GM19438 (cell line): Measurements from ENCODE around the gene CTDP1.
"Not testable (repeated sequence)": the region's sequence is repeated elsewhere in the genome, so short reads cannot be mapped to it uniquely, and the experiment has no call there.

Experiments
- ATAC-seq: cut with Tn5 transposase; IDR thresholded peaks from one replicate; pipeline ENCODE4 v1.9.1; 2021; ENCODE audit warnings: low read depth; ENCODE audit not compliant: unreplicated experiment

The CTDP1 gene

DNA sequence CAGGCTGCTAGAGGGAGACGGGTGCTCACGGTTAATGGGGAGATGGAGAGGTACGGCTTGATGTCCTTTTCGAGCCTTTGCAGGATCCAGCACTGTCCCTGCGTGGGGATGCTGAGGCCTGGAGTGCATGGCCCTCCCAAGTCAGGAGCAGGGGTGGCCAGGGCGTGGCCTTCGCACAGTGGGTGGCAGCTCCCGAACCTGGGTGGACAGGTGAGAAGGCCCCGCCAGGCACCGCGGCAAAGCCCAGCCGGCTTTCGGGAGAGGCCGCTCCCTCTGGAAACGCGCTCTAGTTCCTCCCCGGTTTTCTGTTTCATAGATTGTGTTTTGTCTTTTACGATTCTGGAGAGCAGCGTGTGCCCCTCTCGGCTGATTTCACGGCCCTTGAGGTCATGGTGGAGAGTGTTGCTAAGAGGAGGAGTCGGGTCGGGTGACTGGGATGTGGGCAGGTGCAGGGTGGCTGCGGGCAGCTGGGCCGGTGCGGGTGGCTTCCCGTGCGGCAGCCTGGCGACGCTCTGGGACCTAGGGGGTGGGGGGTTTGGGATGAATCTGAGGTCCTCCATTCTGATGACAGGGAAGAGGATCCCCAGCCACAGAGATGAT is 39.4 kb downstream of the CTDP1 start:
- ATAC-seq: no peak

- not testable (repeated sequence) for ATAC-seq
Measured at GRCh38 chr18:79719478-79720358, 40.1 kb downstream of the CTDP1 start.

- ATAC-seq: no peak
Measured at GRCh38 chr18:79720359-79720733, 40.7 kb downstream of the CTDP1 start.

DNA sequence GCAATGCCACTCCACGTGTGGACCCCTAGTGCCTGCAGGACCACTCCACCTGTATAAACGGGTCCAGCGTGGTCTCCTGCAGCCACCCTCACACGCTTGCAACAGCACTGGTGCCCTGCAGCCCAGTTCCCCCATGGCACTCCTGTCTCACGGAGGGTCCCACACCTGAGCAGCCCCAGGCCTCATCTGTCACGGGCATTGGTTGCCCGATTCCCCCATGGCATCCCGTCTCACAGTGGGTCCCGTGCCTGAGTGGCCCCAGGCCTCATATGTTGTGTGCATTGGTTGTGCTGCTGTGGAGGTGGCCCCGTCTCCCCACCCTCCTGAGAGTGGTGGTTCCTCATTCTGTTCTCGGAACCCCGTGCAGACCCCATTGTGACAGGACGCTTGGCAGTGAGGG is 43.4 kb downstream of the CTDP1 start:
- ATAC-seq: no peak

- ATAC-seq: no peak
Measured at GRCh38 chr18:79723628-79724027, 44.0 kb downstream of the CTDP1 start.

DNA sequence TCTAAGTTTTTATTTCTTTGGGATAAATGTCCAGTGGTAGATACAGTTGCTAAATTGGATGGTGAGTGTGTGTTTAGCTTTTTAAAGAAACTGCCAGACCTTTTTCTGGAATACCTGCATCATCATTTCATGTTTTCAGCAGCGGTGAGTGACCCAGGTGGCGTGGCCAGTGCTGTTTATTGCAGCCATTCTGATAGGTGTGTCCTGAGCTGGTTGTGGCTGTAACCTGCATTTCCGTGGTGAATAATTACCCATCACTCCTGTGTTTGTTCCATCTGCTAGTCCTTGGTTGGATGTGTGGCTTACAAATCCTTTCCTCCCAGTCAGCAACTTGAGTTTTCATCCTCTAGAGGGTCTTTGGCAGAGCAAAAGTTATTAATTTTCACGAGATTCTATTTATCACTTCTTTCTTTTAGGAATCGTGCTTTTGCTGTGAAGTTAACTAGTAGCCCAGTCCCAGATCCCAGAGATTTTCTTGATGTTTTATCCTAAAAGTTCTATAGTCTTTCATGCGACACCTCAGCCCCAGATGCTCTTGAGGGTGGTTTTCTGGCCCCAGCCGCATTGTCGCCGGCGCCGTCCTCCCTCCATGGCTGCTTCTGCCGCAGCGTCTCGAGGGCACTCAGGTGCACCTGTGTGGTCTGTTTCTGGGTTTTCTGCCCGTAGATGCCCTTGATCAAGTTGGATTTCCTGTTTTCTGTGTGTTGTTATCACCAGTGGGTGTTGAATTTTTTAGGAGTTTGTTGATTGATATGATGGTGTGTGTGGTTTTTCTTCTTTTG is 44.9 kb downstream of the CTDP1 start:
- ATAC-seq: no peak

DNA sequence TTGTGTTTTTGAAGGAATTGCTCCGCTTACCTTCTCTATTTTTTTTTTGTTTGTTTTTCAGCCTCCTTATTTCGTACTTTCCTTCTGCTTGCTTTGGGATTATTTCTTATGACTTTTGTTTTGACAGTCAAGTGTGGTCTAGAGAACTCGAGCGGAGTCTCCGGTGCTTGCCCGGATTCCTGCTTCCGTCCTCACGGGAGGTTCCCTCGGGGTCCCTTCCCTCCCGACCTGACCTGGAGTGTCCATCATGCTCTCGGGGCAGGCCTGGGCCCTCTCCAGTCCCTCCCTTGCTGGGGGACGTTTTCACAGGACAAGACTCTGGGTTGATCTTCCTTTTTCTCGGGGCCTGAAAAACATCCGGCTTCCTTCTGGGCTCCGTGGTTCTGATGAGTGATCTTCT is 45.9 kb downstream of the CTDP1 start:
- no peak for ATAC-seq

DNA sequence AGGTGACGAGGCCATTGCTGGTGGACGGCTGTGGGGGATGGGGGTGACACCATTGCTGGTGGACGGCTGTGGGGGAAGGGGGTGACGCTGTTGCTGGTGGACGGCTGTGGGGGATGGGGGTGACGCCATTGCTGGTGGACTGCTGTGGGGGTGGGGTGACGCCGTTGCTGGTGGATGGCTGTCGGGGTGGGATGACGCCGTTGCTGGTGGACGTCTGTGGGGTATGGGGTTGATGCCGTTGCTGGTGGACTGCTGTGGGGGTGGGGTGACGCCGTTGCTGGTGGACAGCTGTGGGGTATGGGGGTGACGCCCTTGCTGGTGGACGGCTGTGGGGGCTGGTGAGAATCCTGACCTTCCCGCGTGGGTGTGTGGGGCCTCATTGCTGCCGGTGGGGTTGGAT is 47.1 kb downstream of the CTDP1 start:
- no peak for ATAC-seq

DNA sequence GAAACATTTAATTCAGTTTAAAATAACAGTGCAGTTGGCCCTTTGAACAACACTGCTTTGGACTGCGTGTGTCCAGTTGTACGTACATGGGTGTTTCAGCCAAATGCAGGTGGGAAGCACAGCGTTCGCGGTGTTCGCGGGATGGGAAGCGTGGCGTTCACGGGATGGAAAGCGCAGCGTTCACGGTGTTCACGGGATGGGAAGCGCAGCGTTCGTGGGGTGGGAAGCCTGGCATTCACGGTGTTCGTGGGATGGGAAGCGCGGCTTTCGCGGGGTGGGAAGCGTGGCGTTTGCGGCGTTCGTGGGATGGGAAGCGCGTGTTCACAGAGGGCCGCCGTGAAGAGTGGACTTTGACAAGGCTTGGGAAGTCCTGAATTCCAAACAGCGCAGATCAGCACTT is 47.6 kb downstream of the CTDP1 start:
- ATAC-seq: no peak

- no peak for ATAC-seq
Measured at GRCh38 chr18:79728931-79729586, 49.5 kb downstream of the CTDP1 start.

DNA sequence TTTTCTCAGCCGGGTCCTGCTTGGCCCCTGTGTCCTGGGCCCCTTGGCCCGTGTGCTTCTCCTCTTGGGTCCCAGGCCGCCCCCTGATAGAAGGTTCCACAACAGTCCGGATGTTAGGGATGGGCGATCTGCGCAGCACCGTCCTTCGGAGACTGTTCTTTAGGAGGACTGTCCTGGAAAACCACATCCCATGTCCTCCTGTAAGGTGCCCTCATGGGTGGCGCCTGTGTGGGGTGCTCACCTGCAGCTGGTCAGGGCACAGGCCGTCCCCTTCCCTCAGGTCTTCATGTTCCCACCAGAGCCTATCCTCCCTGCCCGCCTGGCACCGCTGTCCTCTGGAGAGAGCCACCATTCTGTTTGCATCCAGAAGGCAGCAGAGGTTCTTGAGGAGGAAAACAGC is 50.0 kb downstream of the CTDP1 start:
- ATAC-seq: no peak

DNA sequence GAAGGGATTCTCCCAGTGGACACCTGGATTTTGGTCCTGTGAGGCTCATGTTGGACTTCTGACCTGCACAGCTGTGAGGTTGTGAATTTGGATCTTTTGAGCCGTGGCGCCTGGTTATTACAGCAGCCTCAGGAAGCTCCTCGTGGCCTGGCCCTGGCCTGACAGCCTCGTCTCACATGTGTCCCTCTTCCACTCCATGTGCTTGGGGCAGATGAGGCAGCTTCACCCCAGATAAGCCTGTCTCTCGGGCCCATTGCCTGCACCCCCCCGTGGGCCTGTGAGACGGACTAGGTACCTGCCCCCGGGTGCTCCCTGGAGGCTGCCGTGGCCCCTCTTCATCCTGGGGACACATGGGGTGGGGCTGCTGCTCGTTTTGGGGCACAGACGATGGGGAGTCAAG is 51.2 kb downstream of the CTDP1 start:
- ATAC-seq: no peak

GRCh38 chr18:79731881-79732720 is 52.5 kb downstream of the CTDP1 start:
- not testable (repeated sequence) for ATAC-seq

DNA sequence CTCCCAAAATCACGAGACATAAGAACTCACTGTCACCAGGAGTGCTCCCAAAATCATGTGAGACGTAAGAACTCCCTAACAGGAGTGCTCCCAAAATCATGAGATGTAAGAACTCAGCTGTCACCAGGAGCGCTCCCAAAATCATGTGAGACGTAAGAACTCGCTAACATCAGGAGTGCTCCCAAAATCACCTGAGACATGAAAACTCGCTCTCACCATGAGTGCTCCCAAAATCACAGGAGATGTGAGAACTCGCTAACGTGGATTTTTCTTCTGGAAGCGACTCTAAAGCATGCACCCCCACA is 53.1 kb downstream of the CTDP1 start:
- ATAC-seq: no peak

DNA sequence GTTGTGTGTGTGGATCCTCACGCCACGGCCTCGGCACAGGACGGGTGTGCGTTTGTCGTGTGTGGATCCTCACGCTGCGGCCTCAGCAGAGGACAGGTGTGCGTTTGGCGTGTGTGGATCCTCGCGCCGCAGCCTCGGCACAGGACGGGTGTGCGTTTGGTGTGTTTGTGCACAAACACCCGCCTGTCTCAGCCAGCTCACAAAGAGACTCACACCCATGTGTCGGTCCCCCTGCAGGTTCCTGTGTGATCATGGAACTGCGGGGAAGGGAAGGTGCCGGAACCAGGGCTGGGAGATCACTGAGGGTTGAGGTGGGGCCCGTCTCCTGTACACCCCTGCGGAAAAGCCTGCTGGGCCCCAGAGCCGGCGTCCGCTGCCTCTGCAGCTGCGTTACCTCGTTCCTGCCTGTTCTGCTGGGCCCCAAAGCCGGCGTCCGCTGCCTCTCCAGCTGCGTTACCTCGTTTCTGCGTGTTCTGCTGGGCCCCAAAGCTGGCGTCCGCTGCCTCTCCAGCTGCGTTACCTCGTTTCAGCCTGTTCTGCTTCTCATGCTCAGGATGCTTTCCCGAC is 53.6 kb downstream of the CTDP1 start:
- ATAC-seq: no peak

GRCh38 chr18:79733986-79734770 is 54.6 kb downstream of the CTDP1 start:
- ATAC-seq: no peak

- ATAC-seq: no peak
Measured at GRCh38 chr18:79735071-79735980, 55.7 kb downstream of the CTDP1 start.

DNA sequence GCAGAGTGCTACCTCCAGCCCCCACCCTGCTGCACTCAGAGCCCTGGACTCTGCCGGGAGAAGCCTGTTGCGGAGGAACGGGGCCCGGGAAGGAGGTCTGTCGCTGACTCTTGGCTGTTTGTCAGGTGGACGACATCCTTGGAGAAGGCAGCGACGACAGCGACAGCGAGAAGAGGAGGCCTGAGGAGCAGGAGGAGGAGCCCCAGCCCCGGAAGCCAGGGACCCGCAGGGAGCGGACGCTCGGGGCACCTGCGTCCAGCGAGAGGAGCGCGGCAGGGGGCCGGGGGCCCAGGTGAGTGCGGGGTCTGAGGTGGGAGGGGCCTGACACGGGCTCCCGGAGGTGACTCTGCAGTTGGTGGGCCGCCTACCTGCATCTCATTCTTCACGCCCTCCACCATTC is 56.6 kb downstream of the CTDP1 start:
- no peak for ATAC-seq
